ENCODE data around the gene MUC22.

GRCh38 chr6:31060145-31060544, 49.9 kb downstream of the MUC22 start:
- TF ChIP-seq, protein P1, sequence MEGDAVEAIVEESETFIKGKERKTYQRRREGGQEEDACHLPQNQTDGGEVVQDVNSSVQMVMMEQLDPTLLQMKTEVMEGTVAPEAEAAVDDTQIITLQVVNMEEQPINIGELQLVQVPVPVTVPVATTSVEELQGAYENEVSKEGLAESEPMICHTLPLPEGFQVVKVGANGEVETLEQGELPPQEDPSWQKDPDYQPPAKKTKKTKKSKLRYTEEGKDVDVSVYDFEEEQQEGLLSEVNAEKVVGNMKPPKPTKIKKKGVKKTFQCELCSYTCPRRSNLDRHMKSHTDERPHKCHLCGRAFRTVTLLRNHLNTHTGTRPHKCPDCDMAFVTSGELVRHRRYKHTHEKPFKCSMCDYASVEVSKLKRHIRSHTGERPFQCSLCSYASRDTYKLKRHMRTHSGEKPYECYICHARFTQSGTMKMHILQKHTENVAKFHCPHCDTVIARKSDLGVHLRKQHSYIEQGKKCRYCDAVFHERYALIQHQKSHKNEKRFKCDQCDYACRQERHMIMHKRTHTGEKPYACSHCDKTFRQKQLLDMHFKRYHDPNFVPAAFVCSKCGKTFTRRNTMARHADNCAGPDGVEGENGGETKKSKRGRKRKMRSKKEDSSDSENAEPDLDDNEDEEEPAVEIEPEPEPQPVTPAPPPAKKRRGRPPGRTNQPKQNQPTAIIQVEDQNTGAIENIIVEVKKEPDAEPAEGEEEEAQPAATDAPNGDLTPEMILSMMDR (IDR thresholded peaks at IDR 0.05): no peak
- no peak for TF ChIP-seq POLR2AphosphoS5 (IDR thresholded peaks at IDR 0.05)
- TF ChIP-seq POLR2A (IDR thresholded peaks at IDR 0.05): no peak
